Ramos (cell line): ENCODE results near the gene GPR162.
"Not testable (repeated sequence)": the region's sequence is repeated elsewhere in the genome, so short reads cannot be mapped to it uniquely, and the experiment has no call there.

Experiments used
- in situ Hi-C: fragments of 300-500 bp; cut with MboI; formaldehyde crosslinking; loops from one replicate; pipeline ENCODE4 v1.14.3; 2022; ENCODE audit warnings: low sequenced_read_pairs; ENCODE audit not compliant: unreplicated experiment

Gene GPR162

GRCh38 chr12:6849976-6850560, 28.4 kb downstream of the GPR162 start:
- in situ Hi-C loops: no loop called here

- in situ Hi-C loops: no loop called here
These were observed 29.2 kb downstream of the GPR162 start for GRCh38 chr12:6850796-6851152.

DNA sequence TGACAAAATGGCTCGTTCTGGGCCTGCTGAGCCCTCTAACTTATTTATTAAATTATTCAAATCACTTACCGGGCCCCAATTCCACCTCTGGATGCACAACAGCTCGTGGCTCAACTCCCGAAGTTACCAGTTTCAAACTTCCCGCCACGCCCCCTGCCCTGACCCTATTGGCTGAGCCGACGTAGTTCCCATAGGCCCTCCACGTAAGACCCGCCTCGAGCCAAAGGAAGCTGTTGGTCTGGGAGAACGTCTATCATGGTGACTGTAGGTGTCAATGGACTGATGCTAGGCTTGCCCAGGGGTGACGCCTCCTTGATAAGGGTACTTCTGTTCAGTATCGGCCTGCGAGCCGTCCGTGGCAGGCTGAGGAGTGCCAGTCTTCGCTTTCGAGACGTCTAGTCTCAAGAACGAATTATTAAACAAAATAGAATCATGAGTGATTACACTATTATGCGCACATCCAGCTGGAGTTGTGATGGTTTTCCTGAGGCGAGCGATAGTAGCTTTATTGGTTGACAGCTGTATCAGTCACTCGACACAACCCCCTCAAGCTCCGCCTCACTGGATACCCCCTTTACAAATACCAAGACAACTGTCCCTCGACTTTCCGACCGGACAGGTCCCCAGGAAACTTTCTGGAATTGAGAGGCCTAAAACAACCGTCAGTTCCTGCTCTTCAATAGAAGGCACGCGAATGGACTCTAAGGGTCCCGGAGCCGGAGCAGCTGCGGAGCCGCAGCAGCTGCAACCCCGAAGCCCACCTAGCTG, 29.7 kb downstream of the GPR162 start, which contains the start of gene CDCA3:
TSS of gene CDCA3 (minus strand) at position 134 of the 768 bp plus-strand sequence. CDS start 334 bp downstream, outside the sequence.
- in situ Hi-C loops: no loop called here

- in situ Hi-C loops: no loop called here
These were observed 30.5 kb downstream of the GPR162 start, which contains the start of gene USP5 for GRCh38 chr12:6851921-6852650. Gene USP5, plus strand, starts transcription at chr12:6852150. Its CDS starts 30 bp downstream, at chr12:6852180.

DNA sequence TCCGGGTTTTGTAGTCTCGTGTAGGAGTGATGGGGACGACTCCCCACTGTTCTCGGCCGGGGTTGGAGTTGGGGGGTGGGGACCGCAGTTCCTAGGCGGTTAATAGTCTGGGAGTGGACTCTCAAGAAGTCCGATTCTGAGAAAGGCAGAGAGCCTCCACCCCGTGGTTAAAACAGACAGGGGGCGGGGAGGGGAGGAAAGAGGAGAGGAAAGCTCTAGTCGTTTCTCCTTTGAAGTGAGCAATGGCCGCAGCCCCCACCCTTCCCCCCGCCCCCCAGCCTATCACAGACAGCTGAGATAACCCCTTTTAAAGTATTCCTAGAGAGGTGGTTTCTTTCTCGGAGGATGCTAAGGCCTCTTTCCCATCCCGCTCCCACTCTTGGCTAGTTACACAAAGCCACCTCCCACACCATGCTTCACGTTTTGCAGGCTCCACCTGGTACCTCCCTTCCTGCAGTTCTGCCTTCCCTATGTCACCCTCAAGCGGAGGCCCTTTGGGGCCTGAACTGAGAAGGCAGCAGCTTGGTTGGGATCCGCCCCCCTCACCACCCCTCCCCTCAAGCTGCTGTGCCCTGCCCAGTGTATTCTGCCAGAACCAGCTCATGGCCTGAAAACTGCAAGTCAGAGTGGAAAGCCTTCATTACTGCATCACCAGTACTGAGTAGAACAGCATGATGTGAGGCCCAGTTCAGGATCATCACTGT, 31.2 kb downstream of the GPR162 start:
- in situ Hi-C loops: no loop called here

DNA sequence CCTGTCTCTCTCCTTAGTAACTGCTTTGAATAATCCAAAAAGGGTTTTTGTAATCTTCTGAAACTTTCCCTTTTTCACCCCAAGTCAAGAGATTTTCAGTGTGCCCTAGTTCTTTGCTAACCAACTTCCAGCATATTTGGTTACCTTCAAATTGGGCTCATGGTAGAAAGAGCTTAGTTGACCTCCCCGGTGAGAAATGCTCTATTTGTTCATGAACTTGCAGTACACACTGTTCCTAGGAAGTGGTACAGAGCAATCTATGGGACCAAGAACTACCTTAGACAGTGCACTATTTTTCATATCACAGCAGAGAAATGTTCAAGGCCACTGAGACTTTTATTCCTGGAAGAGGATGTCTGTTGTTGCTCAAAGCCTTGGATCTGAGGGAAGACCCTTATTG, 32.0 kb downstream of the GPR162 start:
- in situ Hi-C loops: no loop called here

- in situ Hi-C loops: no loop called here
These were observed 32.4 kb downstream of the GPR162 start for GRCh38 chr12:6854036-6854435.

DNA sequence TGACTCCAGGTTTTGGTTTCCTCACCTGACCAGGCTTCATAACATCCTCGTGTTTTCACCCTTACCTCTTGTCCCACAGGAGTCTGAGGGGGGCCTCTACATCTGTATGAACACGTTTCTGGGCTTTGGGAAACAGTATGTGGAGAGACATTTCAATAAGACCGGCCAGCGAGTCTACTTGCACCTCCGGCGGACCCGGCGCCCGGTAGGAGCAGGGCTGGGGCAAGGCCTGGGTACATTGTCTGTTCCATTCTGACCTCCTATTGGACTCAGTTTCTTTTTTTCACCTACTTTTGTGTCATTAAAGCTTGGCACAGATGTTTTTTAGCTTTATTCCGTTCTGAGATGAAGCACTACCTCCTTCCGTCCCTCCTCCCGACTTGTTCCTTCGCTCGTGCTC, 33.7 kb downstream of the GPR162 start:
- in situ Hi-C loops: no loop called here

GRCh38 chr12:6858799-6859198, 37.2 kb downstream of the GPR162 start:
- in situ Hi-C loops: no loop called here

DNA sequence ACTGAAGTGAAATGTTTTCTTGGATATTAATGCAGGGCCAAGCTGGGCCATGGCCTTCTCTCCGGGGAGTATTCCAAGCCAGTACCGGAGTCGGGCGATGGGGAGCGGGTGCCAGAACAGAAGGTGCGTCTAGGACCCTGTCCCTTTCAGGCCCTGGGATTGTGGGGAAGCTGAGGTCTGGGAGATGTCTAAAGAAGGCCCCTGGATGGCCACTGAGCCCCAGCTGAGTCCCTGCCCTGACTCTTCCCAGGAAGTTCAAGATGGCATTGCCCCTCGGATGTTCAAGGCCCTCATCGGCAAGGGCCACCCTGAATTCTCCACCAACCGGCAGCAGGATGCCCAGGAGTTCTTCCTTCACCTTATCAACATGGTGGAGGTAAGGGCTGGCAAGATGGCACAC, 38.5 kb downstream of the GPR162 start:
- in situ Hi-C loops: no loop called here

GRCh38 chr12:6860942-6861341, 39.3 kb downstream of the GPR162 start:
- in situ Hi-C loops: no loop called here

DNA sequence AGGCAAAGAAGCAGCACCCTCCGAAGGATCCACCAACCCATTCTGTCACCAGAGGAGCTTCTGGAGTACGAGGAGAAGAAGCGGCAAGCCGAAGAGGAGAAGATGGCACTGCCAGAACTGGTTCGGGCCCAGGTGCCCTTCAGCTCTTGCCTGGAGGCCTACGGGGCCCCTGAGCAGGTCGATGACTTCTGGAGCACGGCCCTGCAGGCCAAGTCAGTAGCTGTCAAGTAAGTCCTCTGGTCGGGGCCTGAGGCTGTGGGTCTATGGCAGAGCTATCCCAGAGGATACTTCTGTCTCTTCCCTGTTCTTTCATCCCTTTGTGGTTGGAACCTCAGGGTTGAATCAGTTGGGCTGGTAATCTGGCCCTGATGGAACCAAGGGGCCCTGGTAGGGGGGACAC, 39.8 kb downstream of the GPR162 start:
- in situ Hi-C loops: no loop called here

GRCh38 chr12:6863033-6863432, 41.4 kb downstream of the GPR162 start:
- in situ Hi-C loops: no loop called here

- in situ Hi-C loops: no loop called here
These were observed 42.1 kb downstream of the GPR162 start for GRCh38 chr12:6863586-6864321.

DNA sequence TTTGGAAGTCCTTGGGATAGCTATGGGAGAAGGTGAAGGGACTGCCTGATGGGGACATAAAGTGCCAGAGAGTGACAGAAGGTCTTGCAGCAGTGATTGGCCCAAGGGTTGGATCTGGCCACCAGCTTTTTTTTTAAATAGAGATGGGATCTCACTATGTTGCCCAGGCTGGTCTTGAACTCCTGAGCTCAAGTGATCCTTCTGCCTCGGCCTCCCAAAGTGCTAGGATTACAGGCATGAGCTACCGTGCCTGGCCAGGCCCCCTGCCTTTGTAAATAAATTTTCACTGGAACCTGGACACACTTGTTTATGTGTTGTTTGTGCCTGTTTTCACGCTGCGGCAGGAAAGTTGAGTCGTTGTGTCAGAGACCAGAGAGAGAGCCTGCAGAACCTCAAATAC, 43.7 kb downstream of the GPR162 start:
- in situ Hi-C loops: not testable (repeated sequence)

- in situ Hi-C loops: no loop called here
These were observed 44.7 kb downstream of the GPR162 start for GRCh38 chr12:6866163-6866919.

DNA sequence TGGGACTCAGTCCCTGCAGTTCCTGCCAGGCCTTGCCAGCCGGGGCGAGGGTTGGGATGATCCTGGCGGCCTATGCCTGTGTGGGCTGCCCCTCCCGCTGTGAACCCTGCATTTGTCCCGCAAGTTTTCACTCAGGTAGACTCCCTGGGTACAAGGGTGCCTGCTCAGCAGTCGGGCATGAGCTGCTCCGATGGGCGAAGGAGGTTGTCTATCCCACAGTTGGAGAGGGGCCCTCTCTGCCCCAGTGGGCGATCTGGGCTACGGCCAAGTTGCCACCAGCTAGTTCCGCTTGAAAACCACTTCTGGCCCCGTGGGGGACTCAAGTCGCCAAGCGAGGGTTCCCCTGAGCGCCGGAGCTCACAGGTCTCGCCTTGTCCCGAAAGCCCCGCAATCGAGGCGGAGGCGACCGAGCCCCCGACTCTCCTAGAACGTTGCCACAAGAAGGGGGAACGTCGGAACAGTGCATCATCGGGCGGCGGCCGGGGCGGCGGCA, 45.3 kb downstream of the GPR162 start:
- in situ Hi-C loops: no loop called here

DNA sequence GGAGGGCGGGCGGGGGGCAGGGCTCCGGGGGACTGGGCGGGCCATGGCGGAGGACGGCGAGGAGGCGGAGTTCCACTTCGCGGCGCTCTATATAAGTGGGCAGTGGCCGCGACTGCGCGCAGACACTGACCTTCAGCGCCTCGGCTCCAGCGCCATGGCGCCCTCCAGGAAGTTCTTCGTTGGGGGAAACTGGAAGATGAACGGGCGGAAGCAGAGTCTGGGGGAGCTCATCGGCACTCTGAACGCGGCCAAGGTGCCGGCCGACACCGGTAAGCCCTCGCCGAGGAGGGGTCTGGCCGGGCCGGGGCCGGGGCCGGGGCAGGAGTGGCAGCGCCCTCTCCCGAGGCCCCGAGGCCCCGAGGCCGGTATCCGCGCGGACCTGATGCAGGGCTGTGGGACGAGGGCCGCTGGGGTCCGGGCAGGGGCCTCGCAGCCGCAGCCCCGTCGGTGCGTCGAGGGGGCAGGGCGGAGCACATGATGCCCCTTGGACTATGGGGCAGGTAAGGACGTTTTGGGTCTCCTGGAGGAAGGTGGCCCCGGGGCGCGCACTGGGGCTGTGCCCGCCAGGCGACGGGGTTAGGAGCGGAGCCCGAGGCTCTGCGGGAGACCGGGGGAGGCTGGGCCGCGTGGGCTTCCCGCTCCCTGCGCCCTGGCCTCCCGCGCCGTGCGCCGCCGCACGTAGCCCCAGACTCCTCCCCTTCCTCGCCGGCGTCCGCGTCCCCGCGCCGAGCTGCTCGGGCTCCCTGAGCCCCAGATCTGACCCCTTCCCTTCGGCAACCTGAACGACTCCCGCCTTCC, 46.0 kb downstream of the GPR162 start, which contains the start of gene TPI1:
TSS of gene TPI1 (plus strand) at position 119 of the 798 bp plus-strand sequence. CDS start at position 155, 36 bp downstream.
- in situ Hi-C loops: no loop called here
